Limb (tissue), 2 donors: ENCODE results near the gene NHLRC3.
"Not testable (repeated sequence)": the region's sequence is repeated elsewhere in the genome, so short reads cannot be mapped to it uniquely, and the experiment has no call there.

ENCODE experiments used
- DNase-seq, 2 donors: peaks; one replicate each; pipeline ENCODE4 v3.0.0-alpha.2; 2016; ENCODE audit errors: extremely low spot score in 2 of 2

NHLRC3 gene

GRCh38 chr13:39037880-39038568 is at the start of gene NHLRC3, which contains the start of gene PROSER1:
TSS of gene NHLRC3 (plus strand) at chr13:39038456. CDS start at chr13:39038640, 184 bp downstream.
TSS of gene PROSER1 (minus strand) at chr13:39038089. CDS start at chr13:39037242, 847 bp downstream.
- peak; percentile 96 to 97 for DNase-seq

GRCh38 chr13:38990693-38991092 is 47.6 kb upstream of the NHLRC3 start, which contains the start of gene STOML3:
TSS of gene STOML3 (minus strand) at chr13:38990831. CDS start at chr13:38990721, 110 bp downstream.
- DNase-seq = no peak

GRCh38 chr13:38993381-38993780 is 44.9 kb upstream of the NHLRC3 start:
- DNase-seq = no peak

GRCh38 chr13:38998739-38999138 is 39.5 kb upstream of the NHLRC3 start:
- no peak for DNase-seq

- DNase-seq = not testable (repeated sequence)
Measured at GRCh38 chr13:39006371-39007111, 31.7 kb upstream of the NHLRC3 start.

GRCh38 chr13:39012608-39013007 is 25.6 kb upstream of the NHLRC3 start:
- no peak for DNase-seq

GRCh38 chr13:39013462-39013861 is 24.8 kb upstream of the NHLRC3 start:
- DNase-seq = no peak

- no peak for DNase-seq
Measured at GRCh38 chr13:39016087-39016486, 22.2 kb upstream of the NHLRC3 start.

GRCh38 chr13:39016787-39017186 is 21.5 kb upstream of the NHLRC3 start:
- peak in 1 of 2 donors; percentile 36 for DNase-seq

- no peak for DNase-seq
Measured at GRCh38 chr13:39020853-39021462, 17.3 kb upstream of the NHLRC3 start.

GRCh38 chr13:39023316-39023715 is 14.9 kb upstream of the NHLRC3 start:
- DNase-seq = no peak

GRCh38 chr13:39023761-39024160 is 14.5 kb upstream of the NHLRC3 start:
- no peak for DNase-seq

- DNase-seq = no peak
Measured at GRCh38 chr13:39025433-39025839, 12.8 kb upstream of the NHLRC3 start.

GRCh38 chr13:39032150-39032549 is 6.1 kb upstream of the NHLRC3 start:
- no peak for DNase-seq

GRCh38 chr13:39034085-39034484 is 4.2 kb upstream of the NHLRC3 start:
- no peak for DNase-seq

- no peak for DNase-seq
Measured at GRCh38 chr13:39035204-39035603, 3.1 kb upstream of the NHLRC3 start.

GRCh38 chr13:39035799-39036198 is 2.5 kb upstream of the NHLRC3 start:
- DNase-seq = no peak

GRCh38 chr13:39036212-39036611 is 2.0 kb upstream of the NHLRC3 start:
- DNase-seq = no peak

- DNase-seq = no peak
Measured at GRCh38 chr13:39037410-39037879, 811 bp upstream of the NHLRC3 start.

- DNase-seq = no peak
Measured at GRCh38 chr13:39038569-39039030, 344 bp downstream of the NHLRC3 start.

- DNase-seq = no peak
Measured at GRCh38 chr13:39039041-39039440, 785 bp downstream of the NHLRC3 start.

- no peak for DNase-seq
Measured at GRCh38 chr13:39040206-39040605, 1.9 kb downstream of the NHLRC3 start.
